GM23338 (cell line): ENCODE results near the gene DDX39A.
"Not testable (repeated sequence)": the region's sequence is repeated elsewhere in the genome, so short reads cannot be mapped to it uniquely, and the experiment has no call there.

ENCODE experiments used
- CREB1 ChIP-seq: fragments of 250-450 bp; sonication (Bioruptor Pico); IDR thresholded peaks from 2 replicates; pipeline ENCODE4 v1.5.0; 2020; ENCODE audit warnings: low read depth, mild to moderate bottlenecking, moderate library complexity
- EZH2 ChIP-seq: fragments of 200-600 bp; sonication (generic); IDR thresholded peaks from one replicate; pipeline ENCODE4 v1.8.0; 2017; ENCODE audit warnings: antibody characterized with exemption, mild to moderate bottlenecking, low read depth; ENCODE audit not compliant: unreplicated experiment
- EZH2phosphoT487 ChIP-seq: fragments of 200-600 bp; sonication (generic); IDR thresholded peaks from one replicate; pipeline ENCODE4 v1.8.1; 2018; ENCODE audit warnings: antibody characterized with exemption; ENCODE audit not compliant: unreplicated experiment
- JUNB ChIP-seq: IDR thresholded peaks from one replicate; pipeline ENCODE4 v1.6.1; 2016; ENCODE audit warnings: antibody characterized with exemption; ENCODE audit not compliant: unreplicated experiment
- NANOG ChIP-seq: IDR thresholded peaks from 2 replicates; pipeline ENCODE4 v1.6.1; 2016; ENCODE audit warnings: antibody characterized with exemption, borderline replicate concordance
- POLR2AphosphoS5 ChIP-seq: IDR thresholded peaks from 2 replicates; pipeline ENCODE4 v1.6.1; 2016; ENCODE audit warnings: antibody characterized with exemption, low read depth
- ZNF114 ChIP-seq: fragments of 250-450 bp; sonication (Bioruptor Pico); IDR thresholded peaks from 2 replicates; pipeline ENCODE4 v1.5.0; 2020; ENCODE audit warnings: mild to moderate bottlenecking, moderate library complexity
- ZNF331 ChIP-seq: fragments of 250-450 bp; sonication (Bioruptor Pico); IDR thresholded peaks from 2 replicates; pipeline ENCODE4 v1.5.0; 2020; ENCODE audit warnings: low read depth, mild to moderate bottlenecking, moderate library complexity
- TF ChIP-seq, protein P1 (sequence below), 2 experiments: fragments of 200-600 bp in 1 of 2; sonication (generic) in 1 of 2; conservative IDR thresholded peaks; 2 replicates each; pipeline versions ENCODE4 v1.5.1 to v1.6.1; 2016 to 2017; ENCODE audit warnings: antibody characterized with exemption in 2 of 2, low read depth in 2 of 2, mild to moderate bottlenecking in 2 of 2, moderate library complexity in 1 of 2
- TF ChIP-seq, protein P2 (sequence below): IDR thresholded peaks from one replicate; pipeline ENCODE4 v1.6.1; 2018; ENCODE audit warnings: antibody characterized with exemption; ENCODE audit not compliant: unreplicated experiment
- TF ChIP-seq, protein P3 (sequence below): IDR thresholded peaks from 2 replicates; pipeline ENCODE4 v1.6.1; 2016; ENCODE audit warnings: antibody characterized with exemption

DNA sequence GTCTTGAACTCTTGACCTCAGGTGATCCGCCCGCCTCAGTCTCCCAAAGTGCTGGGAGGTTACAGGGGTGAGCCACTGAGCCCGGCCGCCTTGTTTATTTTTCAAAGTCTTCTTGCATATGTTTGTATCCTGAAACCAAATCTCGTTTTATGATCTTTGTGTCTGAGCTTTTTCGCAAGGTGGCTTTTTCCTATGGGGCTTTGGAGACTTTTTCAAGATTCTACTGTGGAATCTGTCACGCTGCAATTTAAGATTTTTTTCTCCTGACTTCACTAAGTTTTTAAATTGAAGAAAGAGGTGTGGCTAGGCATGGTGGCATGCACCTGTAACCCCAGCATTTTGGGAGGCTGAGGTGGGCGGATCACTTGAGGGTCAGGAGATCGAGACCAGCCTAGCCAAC is 44.8 kb downstream of the DDX39A start:
- TF ChIP-seq, protein P1, sequence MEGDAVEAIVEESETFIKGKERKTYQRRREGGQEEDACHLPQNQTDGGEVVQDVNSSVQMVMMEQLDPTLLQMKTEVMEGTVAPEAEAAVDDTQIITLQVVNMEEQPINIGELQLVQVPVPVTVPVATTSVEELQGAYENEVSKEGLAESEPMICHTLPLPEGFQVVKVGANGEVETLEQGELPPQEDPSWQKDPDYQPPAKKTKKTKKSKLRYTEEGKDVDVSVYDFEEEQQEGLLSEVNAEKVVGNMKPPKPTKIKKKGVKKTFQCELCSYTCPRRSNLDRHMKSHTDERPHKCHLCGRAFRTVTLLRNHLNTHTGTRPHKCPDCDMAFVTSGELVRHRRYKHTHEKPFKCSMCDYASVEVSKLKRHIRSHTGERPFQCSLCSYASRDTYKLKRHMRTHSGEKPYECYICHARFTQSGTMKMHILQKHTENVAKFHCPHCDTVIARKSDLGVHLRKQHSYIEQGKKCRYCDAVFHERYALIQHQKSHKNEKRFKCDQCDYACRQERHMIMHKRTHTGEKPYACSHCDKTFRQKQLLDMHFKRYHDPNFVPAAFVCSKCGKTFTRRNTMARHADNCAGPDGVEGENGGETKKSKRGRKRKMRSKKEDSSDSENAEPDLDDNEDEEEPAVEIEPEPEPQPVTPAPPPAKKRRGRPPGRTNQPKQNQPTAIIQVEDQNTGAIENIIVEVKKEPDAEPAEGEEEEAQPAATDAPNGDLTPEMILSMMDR (conservative IDR thresholded peaks at IDR 0.05; ENCODE audit: low read depth in 2 of 2) = not testable (repeated sequence)
- TF ChIP-seq EZH2; JUNB; EZH2phosphoT487; POLR2AphosphoS5; ZNF114 (CRISPR knock-in tag); ZNF331; CREB1 (CRISPR knock-in tag); NANOG: not testable (repeated sequence)
- TF ChIP-seq, protein P2, sequence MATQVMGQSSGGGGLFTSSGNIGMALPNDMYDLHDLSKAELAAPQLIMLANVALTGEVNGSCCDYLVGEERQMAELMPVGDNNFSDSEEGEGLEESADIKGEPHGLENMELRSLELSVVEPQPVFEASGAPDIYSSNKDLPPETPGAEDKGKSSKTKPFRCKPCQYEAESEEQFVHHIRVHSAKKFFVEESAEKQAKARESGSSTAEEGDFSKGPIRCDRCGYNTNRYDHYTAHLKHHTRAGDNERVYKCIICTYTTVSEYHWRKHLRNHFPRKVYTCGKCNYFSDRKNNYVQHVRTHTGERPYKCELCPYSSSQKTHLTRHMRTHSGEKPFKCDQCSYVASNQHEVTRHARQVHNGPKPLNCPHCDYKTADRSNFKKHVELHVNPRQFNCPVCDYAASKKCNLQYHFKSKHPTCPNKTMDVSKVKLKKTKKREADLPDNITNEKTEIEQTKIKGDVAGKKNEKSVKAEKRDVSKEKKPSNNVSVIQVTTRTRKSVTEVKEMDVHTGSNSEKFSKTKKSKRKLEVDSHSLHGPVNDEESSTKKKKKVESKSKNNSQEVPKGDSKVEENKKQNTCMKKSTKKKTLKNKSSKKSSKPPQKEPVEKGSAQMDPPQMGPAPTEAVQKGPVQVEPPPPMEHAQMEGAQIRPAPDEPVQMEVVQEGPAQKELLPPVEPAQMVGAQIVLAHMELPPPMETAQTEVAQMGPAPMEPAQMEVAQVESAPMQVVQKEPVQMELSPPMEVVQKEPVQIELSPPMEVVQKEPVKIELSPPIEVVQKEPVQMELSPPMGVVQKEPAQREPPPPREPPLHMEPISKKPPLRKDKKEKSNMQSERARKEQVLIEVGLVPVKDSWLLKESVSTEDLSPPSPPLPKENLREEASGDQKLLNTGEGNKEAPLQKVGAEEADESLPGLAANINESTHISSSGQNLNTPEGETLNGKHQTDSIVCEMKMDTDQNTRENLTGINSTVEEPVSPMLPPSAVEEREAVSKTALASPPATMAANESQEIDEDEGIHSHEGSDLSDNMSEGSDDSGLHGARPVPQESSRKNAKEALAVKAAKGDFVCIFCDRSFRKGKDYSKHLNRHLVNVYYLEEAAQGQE = not testable (repeated sequence)
- TF ChIP-seq, protein P3, sequence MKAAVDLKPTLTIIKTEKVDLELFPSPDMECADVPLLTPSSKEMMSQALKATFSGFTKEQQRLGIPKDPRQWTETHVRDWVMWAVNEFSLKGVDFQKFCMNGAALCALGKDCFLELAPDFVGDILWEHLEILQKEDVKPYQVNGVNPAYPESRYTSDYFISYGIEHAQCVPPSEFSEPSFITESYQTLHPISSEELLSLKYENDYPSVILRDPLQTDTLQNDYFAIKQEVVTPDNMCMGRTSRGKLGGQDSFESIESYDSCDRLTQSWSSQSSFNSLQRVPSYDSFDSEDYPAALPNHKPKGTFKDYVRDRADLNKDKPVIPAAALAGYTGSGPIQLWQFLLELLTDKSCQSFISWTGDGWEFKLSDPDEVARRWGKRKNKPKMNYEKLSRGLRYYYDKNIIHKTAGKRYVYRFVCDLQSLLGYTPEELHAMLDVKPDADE = not testable (repeated sequence)
